B cell (primary cell): ENCODE data around the gene RPS14. TPM values are rescaled to one million over a fixed set of nuclear protein-coding genes. Genes with fewer than 3 reads are reported as not detected.

ENCODE experiments used
- ATAC-seq: fragments of 200-7000 bp; cut with Tn5 transposase; one replicate; pipeline ENCODE4 v1.10.0; 2021; ENCODE audit warnings: low read depth, mild to moderate bottlenecking, moderate number of reproducible peaks, moderate library complexity
- CTCF ChIA-PET: fragments of 350-600 bp; sonication (Branson Sonifier 250); formaldehyde crosslinking; loops from one replicate; lab custom pipeline; 2021; ENCODE audit warnings: antibody characterized with exemption, inconsistent platforms; lab: Charles Lee
- POLR2A ChIA-PET: fragments of 350-600 bp; sonication (Branson Sonifier 250); formaldehyde crosslinking; loops from one replicate; lab custom pipeline; 2021; ENCODE audit warnings: antibody characterized with exemption; lab: Charles Lee
- DNase-seq: peaks from one replicate; pipeline ENCODE4 v3.0.0; 2013
- H2AFZ ChIP-seq: 2 replicates; pipeline ENCODE4 v1.6.1; 2012; ENCODE audit warnings: mild to moderate bottlenecking, low read depth, low read length; ENCODE audit not compliant: insufficient read depth, poor library complexity, severe bottlenecking
- H3K27ac ChIP-seq, 2 donors: 1 replicate in 1 of 2; 2 replicates in 1 of 2; pipeline ENCODE4 v1.5.1; 2012 to 2013; ENCODE audit warnings: low read length in 2 of 2, mild to moderate bottlenecking in 2 of 2, moderate library complexity in 1 of 2
- H3K27me3 ChIP-seq, 4 experiments: fragments of 200-600 bp in 1 of 4; sonication (generic) in 1 of 4; replicated peaks in 1 of 4; 1 replicate in 2 of 4; 2 replicates in 2 of 4; pipeline versions ENCODE4 v1.6.1 to v1.7.0; 2013 to 2016; ENCODE audit warnings: low read length in 3 of 4, mild to moderate bottlenecking in 2 of 4, mixed read lengths in 1 of 4, moderate library complexity in 1 of 4; ENCODE audit not compliant: insufficient read depth in 4 of 4, control insufficient read depth in 3 of 4; ENCODE audit errors: control extremely low read depth in 1 of 4
- H3K36me3 ChIP-seq, 2 experiments: replicated peaks in 1 of 2; 1 replicate in 1 of 2; 2 replicates in 1 of 2; pipeline versions ENCODE4 v1.6.1 to v1.7.1; 2013; ENCODE audit warnings: low read length in 1 of 2; ENCODE audit not compliant: insufficient read depth in 2 of 2, control insufficient read depth in 1 of 2; ENCODE audit errors: control extremely low read depth in 1 of 2, extremely low read depth in 1 of 2
- H3K4me1 ChIP-seq, 2 donors: fragments of 200-600 bp in 1 of 2; sonication (generic) in 1 of 2; 1 replicate in 1 of 2; 2 replicates in 1 of 2; pipeline versions ENCODE4 v1.5.1 to v1.6.1; 2013 to 2017; ENCODE audit warnings: low read length in 2 of 2; ENCODE audit not compliant: control insufficient read depth in 2 of 2, insufficient read depth in 2 of 2
- H3K4me2 ChIP-seq: replicated peaks from 2 replicates; pipeline ENCODE3; 2012; ENCODE audit warnings: mild to moderate bottlenecking, low read depth, low read length; ENCODE audit not compliant: poor library complexity, severe bottlenecking
- H3K4me3 ChIP-seq, 5 experiments: fragments of 200-600 bp in 1 of 5; sonication (generic) in 1 of 5; 1 replicate in 3 of 5; 2 replicates in 2 of 5; pipeline versions ENCODE4 v1.5.1 to v1.7.0; 2011 to 2016; ENCODE audit warnings: low read length in 4 of 5, mild to moderate bottlenecking in 4 of 5, low read depth in 2 of 5, control low read depth in 1 of 5, moderate library complexity in 1 of 5; ENCODE audit not compliant: insufficient read depth in 1 of 5; ENCODE audit errors: control extremely low read depth in 1 of 5, extremely low read depth in 1 of 5
- H3K79me2 ChIP-seq: fragments of 200-600 bp; sonication (generic); one replicate; pipeline ENCODE4 v1.6.0; 2016; ENCODE audit warnings: low read length; ENCODE audit not compliant: control insufficient read depth, insufficient read depth
- H3K9ac ChIP-seq: fragments of 200-600 bp; sonication (generic); 2 replicates; pipeline ENCODE4 v1.6.1; 2017; ENCODE audit warnings: mild to moderate bottlenecking, low read length, moderate library complexity
- H3K9me3 ChIP-seq, 3 donors: one replicate each; pipeline versions ENCODE4 v1.6.1 to v1.7.1; 2013; ENCODE audit warnings: low read length in 2 of 3; ENCODE audit not compliant: control insufficient read depth in 2 of 3, insufficient read depth in 1 of 3; ENCODE audit errors: control extremely low read depth in 1 of 3
- H4K20me1 ChIP-seq: 2 replicates; pipeline ENCODE4 v1.6.0; 2012; ENCODE audit warnings: mild to moderate bottlenecking, low read length; ENCODE audit not compliant: insufficient read depth, control insufficient read depth, poor library complexity, severe bottlenecking
- H3K27ac Mint-ChIP-seq: one replicate; pipeline ENCODE4 v1.8.0; 2021; ENCODE audit warnings: mixed read lengths
- H3K27me3 Mint-ChIP-seq: one replicate; pipeline ENCODE4 v1.8.0; 2021; ENCODE audit warnings: mixed read lengths
- H3K4me1 Mint-ChIP-seq: one replicate; pipeline ENCODE4 v1.8.0; 2021; ENCODE audit warnings: mixed read lengths
- H3K4me3 Mint-ChIP-seq: one replicate; pipeline ENCODE4 v1.8.0; 2021; ENCODE audit warnings: mixed read lengths
- H3K9me3 Mint-ChIP-seq: one replicate; pipeline ENCODE4 v1.8.0; 2022; ENCODE audit warnings: mixed read lengths; ENCODE audit not compliant: insufficient read depth
- CTCF ChIP-seq: fragments of 200-600 bp; IDR thresholded peaks from one replicate; pipeline ENCODE4 v1.8.0; 2022; ENCODE audit warnings: antibody characterized with exemption, mild to moderate bottlenecking
- EZH2 ChIP-seq: IDR thresholded peaks from 2 replicates; pipeline ENCODE4 v1.6.1; 2012; ENCODE audit warnings: borderline replicate concordance, low read depth, mild to moderate bottlenecking, moderate library complexity, low read length; ENCODE audit not compliant: insufficient read depth, poor library complexity, severe bottlenecking
- WGBS: methylation state at CpG from one replicate; pipeline ENCODE4 v1.1.5; 2013; ENCODE audit warnings: missing lambda C conversion rate; ENCODE audit not compliant: insufficient coverage; 5-methylcytosine and 5-hydroxymethylcytosine counted together
- intact Hi-C: fragments of 100-400 bp; cut with micrococcal nuclease; formaldehyde crosslinking; loops from one replicate; pipeline ENCODE4 v1.10.0; 2022
- polyA plus RNA-seq: library from polyadenylated mRNA; depleted of rRNA; stranded (reverse); fragments of >200 nt; gene quantifications from 2 replicates; pipeline ENCODE4 v1.2.3, GENCODE V29; 2012
- total RNA-seq, 2 donors: library from RNA; stranded (reverse); fragments of 120-200 nt in 1 of 2; gene quantifications; 1 replicate in 1 of 2; 2 replicates in 1 of 2; pipeline versions ENCODE4 v1.2.3 to v1.2.4, GENCODE V29; 2013 to 2022

RPS14 gene
- total and polyA plus RNA-seq, 2 donors (not counting 1 experiment from before 2014, with no cell fraction given): 3,740 to 6,881 TPM

GRCh38 chr5:150429410-150429873, 20.1 kb downstream of the RPS14 start:
- CTCF ChIA-PET: interaction anchor here (0.8 to 14.4 kb wide), 3 partner anchors 10 to 29 kb away, joined by 4 to 396 read pairs (median 111); partner anchors contain the start of gene CD74
- intact Hi-C loops: loop anchor here (1.0 kb wide), 2 partner anchors 10 to 16 kb away; no protein-coding TSS in a partner anchor

More at GRCh38 chr5:150429410-150429873, 20.1 kb downstream of the RPS14 start:
- H4K20me1 ChIP-seq: no peaks in the 10 kb centered on the region
- Mint-ChIP-seq H3K27ac (peak overlapping the region; percentile 95), H3K9me3 (no peaks in the 10 kb centered on the region), H3K4me3 (peak overlapping the region; percentile 77), H3K27me3 (no peaks in the 10 kb centered on the region), H3K4me1 (peaks cover 60% of the 10 kb centered on the region)
- H3K4me2 ChIP-seq: peak overlapping the region; percentile 67
- peak overlapping the region; percentile 76 to 95 for H3K27ac ChIP-seq
- H3K79me2 ChIP-seq: peaks cover 94% of the 10 kb centered on the region
- TF ChIP-seq EZH2 (no peak), CTCF (no peak)
- H3K9me3 ChIP-seq: no peaks in the 10 kb centered on the region
- H3K4me3 ChIP-seq: peak overlapping the region in 1 of 5 experiments; percentile 13
- H2AFZ ChIP-seq: no peak overlapping the region
- 21% methylated on average over 5 of the region's 5 CpGs for WGBS
- DNase-seq: peak; percentile 90
- ATAC-seq: peak; percentile 95
- no peaks in the 10 kb centered on the region for H3K36me3 ChIP-seq
- peaks cover 49 to 57% of the 10 kb centered on the region in 2 donors for H3K4me1 ChIP-seq
- POLR2A ChIA-PET: interaction anchor here (0.8 to 21.5 kb wide), 5 partner anchors 9 to 29 kb away, joined by 3 to 387 read pairs (median 17); partner anchors contain the start of genes CD74 and RPS14
- no peaks in the 10 kb centered on the region for H3K27me3 ChIP-seq
- peak overlapping the region; percentile 25 for H3K9ac ChIP-seq
